HG03103 (cell line): ENCODE measurements around the gene RBM25.
"Not testable (repeated sequence)": the region's sequence is repeated elsewhere in the genome, so short reads cannot be mapped to it uniquely, and the experiment has no call there.

Source experiments
- ATAC-seq: cut with Tn5 transposase; IDR thresholded peaks from one replicate; pipeline ENCODE4 v1.9.1; 2021; ENCODE audit warnings: low read depth; ENCODE audit not compliant: unreplicated experiment

RBM25 gene

DNA sequence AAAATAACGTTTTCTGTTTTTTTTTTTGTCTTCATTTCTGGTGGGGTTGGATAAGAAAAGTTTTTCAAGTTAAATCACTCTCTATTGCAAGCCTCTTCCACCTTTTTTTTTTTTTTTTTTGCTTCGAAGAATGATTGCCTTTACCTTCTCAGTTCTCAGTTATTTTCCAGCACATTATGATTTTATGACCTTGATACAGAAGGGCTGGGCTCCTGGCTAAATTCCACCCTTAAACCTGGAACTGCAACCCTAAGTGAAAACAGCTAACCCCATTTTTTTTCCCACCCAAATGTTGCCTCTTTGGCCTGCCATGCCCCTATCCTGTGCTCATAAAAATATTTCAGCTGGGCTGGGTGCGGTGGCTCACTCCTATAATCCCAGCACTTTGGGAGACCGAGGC lies 109.4 kb downstream of the RBM25 start:
- ATAC-seq = no peak

DNA sequence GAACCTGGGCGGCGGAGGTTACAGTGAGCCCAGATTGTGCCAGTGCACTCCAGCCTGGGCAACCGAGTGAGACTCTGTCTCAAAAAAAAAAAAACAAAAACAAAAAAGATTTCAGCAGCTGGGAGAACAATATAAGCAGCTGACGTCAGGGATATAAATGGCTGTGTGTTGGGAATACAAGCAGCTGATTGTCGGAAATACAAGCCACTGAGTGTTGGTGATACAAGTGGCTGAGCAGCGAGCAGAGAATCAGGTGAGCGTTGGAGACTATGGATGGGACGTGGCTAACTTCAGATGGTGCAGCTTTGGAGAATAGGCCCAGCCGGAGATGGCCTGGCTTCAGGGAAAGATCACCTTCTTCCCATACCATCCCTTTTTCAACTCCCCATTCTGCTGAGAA lies 109.9 kb downstream of the RBM25 start:
- ATAC-seq = no peak

DNA sequence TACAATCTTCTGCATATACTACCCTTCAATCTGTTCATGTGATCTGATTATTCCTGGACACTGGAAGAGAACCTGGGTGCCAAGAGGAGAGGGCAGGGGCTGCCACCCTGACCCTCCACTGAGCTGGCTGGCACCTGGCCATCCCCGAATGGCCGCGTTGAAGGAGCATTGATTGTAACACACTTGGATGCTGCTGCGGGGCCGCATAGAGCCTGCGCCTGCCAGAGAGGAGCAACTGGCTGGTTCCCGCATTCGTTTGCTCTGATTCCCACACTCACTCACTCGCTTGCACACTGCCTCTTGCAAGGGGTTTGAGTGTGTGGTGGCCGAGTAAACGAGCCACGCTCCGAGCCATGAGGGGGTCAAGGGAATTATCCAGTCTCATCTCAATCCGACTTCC lies 110.4 kb downstream of the RBM25 start:
- no peak for ATAC-seq

DNA sequence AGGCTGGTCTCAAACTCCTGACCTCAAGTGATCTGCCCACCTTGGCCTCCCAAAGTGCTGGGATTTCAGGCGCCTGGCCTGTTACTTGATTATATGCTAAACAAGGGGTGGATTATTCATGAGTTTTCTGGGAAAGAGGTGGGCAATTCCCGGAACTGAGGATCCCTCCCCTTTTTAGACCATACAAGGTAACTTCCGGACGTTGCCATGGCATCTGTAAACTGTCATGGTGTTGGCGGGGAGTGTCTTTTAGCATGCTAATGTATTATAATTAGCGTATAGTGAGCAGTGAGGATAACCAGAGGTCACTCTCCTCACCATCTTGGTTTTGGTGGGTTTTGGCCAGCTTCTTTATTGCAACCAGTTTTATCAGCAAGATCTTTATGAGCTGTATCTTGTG lies 111.5 kb downstream of the RBM25 start:
- ATAC-seq = not testable (repeated sequence)

DNA sequence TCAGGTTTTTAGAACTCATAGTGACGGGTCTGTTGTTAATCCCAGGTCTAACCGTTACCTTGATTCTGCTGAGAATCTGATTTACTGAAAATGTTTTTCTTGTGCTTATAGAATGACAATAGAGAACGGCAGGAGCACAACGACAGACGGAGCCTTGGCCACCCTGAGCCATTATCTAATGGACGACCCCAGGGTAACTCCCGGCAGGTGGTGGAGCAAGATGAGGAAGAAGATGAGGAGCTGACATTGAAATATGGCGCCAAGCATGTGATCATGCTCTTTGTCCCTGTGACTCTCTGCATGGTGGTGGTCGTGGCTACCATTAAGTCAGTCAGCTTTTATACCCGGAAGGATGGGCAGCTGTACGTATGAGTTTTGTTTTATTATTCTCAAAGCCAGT lies 112.4 kb downstream of the RBM25 start:
- no peak for ATAC-seq

DNA sequence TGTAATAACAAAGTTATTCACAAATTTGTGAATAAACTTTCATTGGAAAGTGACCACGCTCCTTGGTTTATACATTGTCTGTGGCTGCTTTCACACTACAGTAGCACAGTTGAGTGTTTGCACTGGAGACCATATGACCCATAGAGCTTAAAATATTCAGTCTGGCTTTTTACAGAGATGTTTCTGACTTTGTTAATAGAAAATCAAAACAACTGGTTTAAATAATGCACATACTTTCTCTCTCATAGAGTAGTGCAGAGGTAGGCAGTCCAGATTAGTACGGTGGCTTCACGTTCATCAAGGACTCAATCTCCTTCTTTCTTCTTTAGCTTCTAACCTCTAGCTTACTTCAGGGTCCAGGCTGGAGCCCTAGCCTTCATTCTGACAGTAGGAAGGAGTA lies 114.2 kb downstream of the RBM25 start:
- ATAC-seq = no peak

DNA sequence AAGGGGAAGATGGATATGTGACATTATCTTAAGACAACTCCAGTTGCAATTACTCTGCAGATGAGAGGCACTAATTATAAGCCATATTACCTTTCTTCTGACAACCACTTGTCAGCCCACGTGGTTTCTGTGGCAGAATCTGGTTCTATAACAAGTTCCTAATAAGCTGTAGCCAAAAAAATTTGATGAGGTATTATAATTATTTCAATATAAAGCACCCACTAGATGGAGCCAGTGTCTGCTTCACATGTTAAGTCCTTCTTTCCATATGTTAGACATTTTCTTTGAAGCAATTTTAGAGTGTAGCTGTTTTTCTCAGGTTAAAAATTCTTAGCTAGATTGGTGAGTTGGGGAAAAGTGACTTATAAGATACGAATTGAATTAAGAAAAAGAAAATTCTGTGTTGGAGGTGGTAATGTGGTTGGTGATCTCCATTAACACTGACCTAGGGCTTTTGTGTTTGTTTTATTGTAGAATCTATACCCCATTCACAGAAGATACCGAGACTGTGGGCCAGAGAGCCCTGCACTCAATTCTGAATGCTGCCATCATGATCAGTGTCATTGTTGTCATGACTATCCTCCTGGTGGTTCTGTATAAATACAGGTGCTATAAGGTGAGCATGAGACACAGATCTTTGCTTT lies 114.9 kb downstream of the RBM25 start:
- ATAC-seq = no peak
